WTC11 (cell line): Measurements from ENCODE around the gene LRMDA. TPM values are rescaled to one million over a fixed set of nuclear protein-coding genes. Genes with fewer than 3 reads are reported as not detected.

Source experiments
- ATAC-seq: fragments of 200-7000 bp; cut with Tn5 transposase; 2 replicates; pipeline ENCODE4 v1.10.0; 2021; ENCODE audit warnings: mild to moderate bottlenecking, moderate library complexity
- CTCF ChIA-PET: fragments of 300-600 bp; sonication (Branson Sonifier 250); formaldehyde crosslinking; loops from one replicate; lab custom pipeline; 2021; ENCODE audit warnings: antibody characterized with exemption; lab: Charles Lee
- POLR2A ChIA-PET: fragments of 350-600 bp; sonication (Branson Sonifier 250); formaldehyde crosslinking; loops from one replicate; lab custom pipeline; 2021; ENCODE audit warnings: antibody characterized with exemption; lab: Charles Lee
- DNase-seq: peaks from one replicate; pipeline ENCODE4 v3.0.0; 2021; ENCODE audit warnings: low spot score
- H3K27ac Mint-ChIP-seq: 2 replicates; pipeline ENCODE4 v1.8.0; 2021; ENCODE audit warnings: mixed read lengths
- H3K27me3 Mint-ChIP-seq: 2 replicates; pipeline ENCODE4 v1.8.0; 2021; ENCODE audit warnings: low read depth, mild to moderate bottlenecking, moderate library complexity, mixed read lengths
- H3K36me3 Mint-ChIP-seq: 2 replicates; pipeline ENCODE4 v1.8.0; 2021; ENCODE audit warnings: mixed read lengths
- H3K4me1 Mint-ChIP-seq: 2 replicates; pipeline ENCODE4 v1.8.0; 2022; ENCODE audit warnings: mixed read lengths
- H3K4me3 Mint-ChIP-seq: 2 replicates; pipeline ENCODE4 v1.8.0; 2021; ENCODE audit warnings: mild to moderate bottlenecking, moderate library complexity, mixed read lengths
- H3K9me3 Mint-ChIP-seq: 2 replicates; pipeline ENCODE4 v1.8.0; 2021; ENCODE audit warnings: mixed read lengths
- CREB1 ChIP-seq: sonication (generic); formaldehyde crosslinking; IDR thresholded peaks from 2 replicates; pipeline ENCODE4 v1.8.0; 2023; ENCODE audit warnings: mild to moderate bottlenecking, missing genetic modification reagents
- EMX1 ChIP-seq: fragments of 250-450 bp; sonication (Bioruptor Pico); IDR thresholded peaks from 2 replicates; pipeline ENCODE4 v1.8.0; 2021; ENCODE audit warnings: mild to moderate bottlenecking
- GABPB1 ChIP-seq: sonication (generic); formaldehyde crosslinking; IDR thresholded peaks from 2 replicates; pipeline ENCODE4 v1.8.1; 2023; ENCODE audit warnings: mild to moderate bottlenecking, missing genetic modification reagents
- IRF1 ChIP-seq: sonication (generic); formaldehyde crosslinking; IDR thresholded peaks from 2 replicates; pipeline ENCODE4 v1.8.0; 2023; ENCODE audit warnings: missing genetic modification reagents
- JUN ChIP-seq: sonication (generic); formaldehyde crosslinking; IDR thresholded peaks from 2 replicates; pipeline ENCODE4 v1.8.0; 2023; ENCODE audit warnings: mild to moderate bottlenecking, missing genetic modification reagents
- NFE2L1 ChIP-seq: sonication (generic); formaldehyde crosslinking; IDR thresholded peaks from 2 replicates; pipeline ENCODE4 v1.8.1; 2023; ENCODE audit warnings: missing genetic modification reagents
- NR3C1 ChIP-seq: sonication (generic); formaldehyde crosslinking; conservative IDR thresholded peaks from 2 replicates; pipeline ENCODE4 v1.8.1; 2023; ENCODE audit warnings: low read depth, mild to moderate bottlenecking, missing genetic modification reagents
- RELA ChIP-seq: sonication (generic); formaldehyde crosslinking; IDR thresholded peaks from 2 replicates; pipeline ENCODE4 v1.8.1; 2022; ENCODE audit warnings: missing genetic modification reagents, mild to moderate bottlenecking, borderline replicate concordance
- SP1 ChIP-seq: sonication (generic); formaldehyde crosslinking; conservative IDR thresholded peaks from 2 replicates; pipeline ENCODE4 v1.8.1; 2022; ENCODE audit warnings: missing genetic modification reagents
- TCF7 ChIP-seq: sonication (generic); formaldehyde crosslinking; IDR thresholded peaks from 2 replicates; pipeline ENCODE4 v1.8.0; 2022; ENCODE audit warnings: mild to moderate bottlenecking, low read depth, missing genetic modification reagents, moderate library complexity
- USF1 ChIP-seq: sonication (generic); formaldehyde crosslinking; IDR thresholded peaks from 2 replicates; pipeline ENCODE4 v1.8.0; 2022; ENCODE audit warnings: mild to moderate bottlenecking, missing genetic modification reagents
- USF2 ChIP-seq: sonication (generic); formaldehyde crosslinking; IDR thresholded peaks from 2 replicates; pipeline ENCODE4 v1.8.1; 2023; ENCODE audit warnings: mild to moderate bottlenecking, missing genetic modification reagents, moderate library complexity
- ZSCAN18 ChIP-seq: fragments of 250-450 bp; sonication (Bioruptor Pico); IDR thresholded peaks from 2 replicates; pipeline ENCODE4 v2.1.2; 2022; ENCODE audit warnings: mild to moderate bottlenecking, moderate library complexity
- total RNA-seq: library from RNA; stranded (reverse); gene quantifications from 3 replicates; pipeline ENCODE4 v1.2.3, GENCODE V29; 2021
- TF ChIP-seq, protein P1 (sequence below): fragments of 200-600 bp; IDR thresholded peaks from 2 replicates; pipeline ENCODE4 v1.8.0; 2022; ENCODE audit warnings: antibody characterized with exemption
- TF ChIP-seq, protein P2 (sequence below): sonication (generic); formaldehyde crosslinking; IDR thresholded peaks from 2 replicates; pipeline ENCODE4 v1.8.0; 2022; ENCODE audit warnings: mild to moderate bottlenecking, missing genetic modification reagents
- TF ChIP-seq, protein P3 (sequence below): sonication (generic); formaldehyde crosslinking; IDR thresholded peaks from 2 replicates; pipeline ENCODE4 v1.8.1; 2022; ENCODE audit warnings: mild to moderate bottlenecking, missing genetic modification reagents, moderate library complexity, borderline replicate concordance
- TF ChIP-seq, protein P4 (sequence below): sonication (generic); formaldehyde crosslinking; IDR thresholded peaks from 2 replicates; pipeline ENCODE4 v1.8.0; 2023; ENCODE audit warnings: mild to moderate bottlenecking, missing genetic modification reagents

The LRMDA gene
- total RNA-seq, 1 experiment from 2014 or later: 0.92 TPM

DNA sequence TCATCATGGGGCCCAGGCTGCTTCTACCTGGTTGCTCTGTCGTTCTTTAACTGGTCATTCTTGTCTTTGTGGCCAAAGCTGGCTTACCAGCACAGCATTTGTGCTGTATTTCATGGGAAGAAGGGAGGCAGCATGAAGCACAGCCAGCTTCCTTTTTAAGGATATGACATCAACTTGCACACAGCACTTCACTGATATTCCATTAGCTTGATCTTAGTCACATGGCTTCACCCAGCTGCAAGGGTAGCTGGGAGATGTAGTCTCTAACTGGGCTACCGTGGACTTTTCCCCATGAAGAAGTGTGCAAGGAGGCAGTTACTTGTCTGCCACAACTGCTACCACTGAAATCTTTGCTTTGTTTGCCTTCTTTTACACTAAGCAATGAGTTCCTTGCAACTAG lies 525.2 kb downstream of the LRMDA start:
- peak; percentile 60 for ATAC-seq
- peak; percentile 83 for TF ChIP-seq USF1 (CRISPR knock-in tag)
- TF ChIP-seq USF2 (CRISPR knock-in tag): peak; percentile 87
- no peak for TF ChIP-seq RELA (CRISPR knock-in tag)
- no peak for TF ChIP-seq NFE2L1 (CRISPR knock-in tag)
- TF ChIP-seq CREB1 (CRISPR knock-in tag): no peak
- TF ChIP-seq, protein P1, sequence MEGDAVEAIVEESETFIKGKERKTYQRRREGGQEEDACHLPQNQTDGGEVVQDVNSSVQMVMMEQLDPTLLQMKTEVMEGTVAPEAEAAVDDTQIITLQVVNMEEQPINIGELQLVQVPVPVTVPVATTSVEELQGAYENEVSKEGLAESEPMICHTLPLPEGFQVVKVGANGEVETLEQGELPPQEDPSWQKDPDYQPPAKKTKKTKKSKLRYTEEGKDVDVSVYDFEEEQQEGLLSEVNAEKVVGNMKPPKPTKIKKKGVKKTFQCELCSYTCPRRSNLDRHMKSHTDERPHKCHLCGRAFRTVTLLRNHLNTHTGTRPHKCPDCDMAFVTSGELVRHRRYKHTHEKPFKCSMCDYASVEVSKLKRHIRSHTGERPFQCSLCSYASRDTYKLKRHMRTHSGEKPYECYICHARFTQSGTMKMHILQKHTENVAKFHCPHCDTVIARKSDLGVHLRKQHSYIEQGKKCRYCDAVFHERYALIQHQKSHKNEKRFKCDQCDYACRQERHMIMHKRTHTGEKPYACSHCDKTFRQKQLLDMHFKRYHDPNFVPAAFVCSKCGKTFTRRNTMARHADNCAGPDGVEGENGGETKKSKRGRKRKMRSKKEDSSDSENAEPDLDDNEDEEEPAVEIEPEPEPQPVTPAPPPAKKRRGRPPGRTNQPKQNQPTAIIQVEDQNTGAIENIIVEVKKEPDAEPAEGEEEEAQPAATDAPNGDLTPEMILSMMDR: no peak
- no peak for TF ChIP-seq JUN (CRISPR knock-in tag)
- TF ChIP-seq ZSCAN18 (CRISPR knock-in tag): no peak
- no peak for TF ChIP-seq NR3C1 (CRISPR knock-in tag)
- no peak for TF ChIP-seq IRF1
- no peak for TF ChIP-seq EMX1 (CRISPR knock-in tag)
- TF ChIP-seq, all 79 proteins: peak for 2
- Mint-ChIP-seq H3K9me3 (peaks cover 10% of the 10 kb centered on the region), H3K36me3 (no peaks in the 10 kb centered on the region), H3K4me3 (no peak overlapping the region), H3K4me1 (peaks cover 2% of the 10 kb centered on the region; the same call in 1 of the 2 replicates), H3K27ac (no peak overlapping the region), H3K27me3 (peaks cover 3% of the 10 kb centered on the region)
- ChIA-PET CTCF (interaction anchor here (0.6 to 1.4 kb wide), 2 partner anchors 80 to 600 kb away, joined by 3 to 7 read pairs; no protein-coding TSS in a partner anchor), POLR2A (no interaction called here)
- DNase-seq: no peak

GRCh38 chr10:75957314-75958120 lies 526.1 kb downstream of the LRMDA start:
- H3K4me1 Mint-ChIP-seq: peaks cover 2% of the 10 kb centered on the region; the same call in 1 of the 2 replicates
- TF ChIP-seq TCF7 (CRISPR knock-in tag): no peak
- TF ChIP-seq, protein P2, sequence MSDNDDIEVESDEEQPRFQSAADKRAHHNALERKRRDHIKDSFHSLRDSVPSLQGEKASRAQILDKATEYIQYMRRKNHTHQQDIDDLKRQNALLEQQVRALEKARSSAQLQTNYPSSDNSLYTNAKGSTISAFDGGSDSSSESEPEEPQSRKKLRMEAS (CRISPR knock-in tag): no peak
- TF ChIP-seq, protein P3, sequence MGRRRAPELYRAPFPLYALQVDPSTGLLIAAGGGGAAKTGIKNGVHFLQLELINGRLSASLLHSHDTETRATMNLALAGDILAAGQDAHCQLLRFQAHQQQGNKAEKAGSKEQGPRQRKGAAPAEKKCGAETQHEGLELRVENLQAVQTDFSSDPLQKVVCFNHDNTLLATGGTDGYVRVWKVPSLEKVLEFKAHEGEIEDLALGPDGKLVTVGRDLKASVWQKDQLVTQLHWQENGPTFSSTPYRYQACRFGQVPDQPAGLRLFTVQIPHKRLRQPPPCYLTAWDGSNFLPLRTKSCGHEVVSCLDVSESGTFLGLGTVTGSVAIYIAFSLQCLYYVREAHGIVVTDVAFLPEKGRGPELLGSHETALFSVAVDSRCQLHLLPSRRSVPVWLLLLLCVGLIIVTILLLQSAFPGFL (CRISPR knock-in tag): no peak
- TF ChIP-seq, protein P4, sequence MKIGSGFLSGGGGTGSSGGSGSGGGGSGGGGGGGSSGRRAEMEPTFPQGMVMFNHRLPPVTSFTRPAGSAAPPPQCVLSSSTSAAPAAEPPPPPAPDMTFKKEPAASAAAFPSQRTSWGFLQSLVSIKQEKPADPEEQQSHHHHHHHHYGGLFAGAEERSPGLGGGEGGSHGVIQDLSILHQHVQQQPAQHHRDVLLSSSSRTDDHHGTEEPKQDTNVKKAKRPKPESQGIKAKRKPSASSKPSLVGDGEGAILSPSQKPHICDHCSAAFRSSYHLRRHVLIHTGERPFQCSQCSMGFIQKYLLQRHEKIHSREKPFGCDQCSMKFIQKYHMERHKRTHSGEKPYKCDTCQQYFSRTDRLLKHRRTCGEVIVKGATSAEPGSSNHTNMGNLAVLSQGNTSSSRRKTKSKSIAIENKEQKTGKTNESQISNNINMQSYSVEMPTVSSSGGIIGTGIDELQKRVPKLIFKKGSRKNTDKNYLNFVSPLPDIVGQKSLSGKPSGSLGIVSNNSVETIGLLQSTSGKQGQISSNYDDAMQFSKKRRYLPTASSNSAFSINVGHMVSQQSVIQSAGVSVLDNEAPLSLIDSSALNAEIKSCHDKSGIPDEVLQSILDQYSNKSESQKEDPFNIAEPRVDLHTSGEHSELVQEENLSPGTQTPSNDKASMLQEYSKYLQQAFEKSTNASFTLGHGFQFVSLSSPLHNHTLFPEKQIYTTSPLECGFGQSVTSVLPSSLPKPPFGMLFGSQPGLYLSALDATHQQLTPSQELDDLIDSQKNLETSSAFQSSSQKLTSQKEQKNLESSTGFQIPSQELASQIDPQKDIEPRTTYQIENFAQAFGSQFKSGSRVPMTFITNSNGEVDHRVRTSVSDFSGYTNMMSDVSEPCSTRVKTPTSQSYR: no peak
- no peak for TF ChIP-seq GABPB1 (CRISPR knock-in tag)
- no peak for TF ChIP-seq SP1 (CRISPR knock-in tag)
- H3K4me3 Mint-ChIP-seq: no peak overlapping the region
- H3K27ac Mint-ChIP-seq: no peak overlapping the region
- no peaks in the 10 kb centered on the region for H3K36me3 Mint-ChIP-seq
- peaks cover 10% of the 10 kb centered on the region for H3K9me3 Mint-ChIP-seq
- ATAC-seq (no peak), DNase-seq (no peak)
- POLR2A ChIA-PET: no interaction called here
- H3K27me3 Mint-ChIP-seq: peaks cover 3% of the 10 kb centered on the region
- CTCF ChIA-PET: no interaction called here
